GM19351 (cell line): Measurements from ENCODE around the gene APCDD1L.

Source experiments
- ATAC-seq: cut with Tn5 transposase; IDR thresholded peaks from one replicate; pipeline ENCODE4 v1.9.1; 2021; ENCODE audit warnings: mild to moderate bottlenecking, moderate library complexity; ENCODE audit not compliant: unreplicated experiment

APCDD1L gene

GRCh38 chr20:58515233-58516212 is at the start of gene APCDD1L:
APCDD1L (minus strand) TSS chr20:58515399; CDS start chr20:58514707, 692 bp downstream.
- ATAC-seq: no peak

- ATAC-seq: no peak
Measured at GRCh38 chr20:58559368-58559729, 44.1 kb upstream of the APCDD1L start.

- ATAC-seq: no peak
Measured at GRCh38 chr20:58558486-58559367, 43.5 kb upstream of the APCDD1L start.

GRCh38 chr20:58557733-58558342 is 42.6 kb upstream of the APCDD1L start:
- no peak for ATAC-seq

GRCh38 chr20:58556961-58557360 is 41.8 kb upstream of the APCDD1L start:
- no peak for ATAC-seq

GRCh38 chr20:58555078-58555765 is 40.0 kb upstream of the APCDD1L start:
- no peak for ATAC-seq

- no peak for ATAC-seq
Measured at GRCh38 chr20:58554541-58554940, 39.3 kb upstream of the APCDD1L start.

GRCh38 chr20:58553841-58554240 is 38.6 kb upstream of the APCDD1L start:
- no peak for ATAC-seq

GRCh38 chr20:58553166-58553696 is 38.0 kb upstream of the APCDD1L start:
- ATAC-seq: no peak

GRCh38 chr20:58552366-58552934 is 37.3 kb upstream of the APCDD1L start:
- no peak for ATAC-seq

GRCh38 chr20:58551631-58552030 is 36.4 kb upstream of the APCDD1L start:
- no peak for ATAC-seq

GRCh38 chr20:58550275-58551059 is 35.3 kb upstream of the APCDD1L start:
- no peak for ATAC-seq

- ATAC-seq: no peak
Measured at GRCh38 chr20:58549231-58550209, 34.3 kb upstream of the APCDD1L start.

- ATAC-seq: no peak
Measured at GRCh38 chr20:58547623-58548475, 32.6 kb upstream of the APCDD1L start.

- no peak for ATAC-seq
Measured at GRCh38 chr20:58546756-58547622, 31.8 kb upstream of the APCDD1L start.

GRCh38 chr20:58546416-58546711 is 31.2 kb upstream of the APCDD1L start:
- ATAC-seq: no peak
